DMS 273 (cell line): Measurements from ENCODE around the gene CACNA1S.

Source experiments
- DNase-seq: peaks from one replicate; lab custom pipeline; 2025; ENCODE audit not compliant: unreplicated experiment; lab: John Stamatoyannopoulos, UW

CACNA1S gene

DNA sequence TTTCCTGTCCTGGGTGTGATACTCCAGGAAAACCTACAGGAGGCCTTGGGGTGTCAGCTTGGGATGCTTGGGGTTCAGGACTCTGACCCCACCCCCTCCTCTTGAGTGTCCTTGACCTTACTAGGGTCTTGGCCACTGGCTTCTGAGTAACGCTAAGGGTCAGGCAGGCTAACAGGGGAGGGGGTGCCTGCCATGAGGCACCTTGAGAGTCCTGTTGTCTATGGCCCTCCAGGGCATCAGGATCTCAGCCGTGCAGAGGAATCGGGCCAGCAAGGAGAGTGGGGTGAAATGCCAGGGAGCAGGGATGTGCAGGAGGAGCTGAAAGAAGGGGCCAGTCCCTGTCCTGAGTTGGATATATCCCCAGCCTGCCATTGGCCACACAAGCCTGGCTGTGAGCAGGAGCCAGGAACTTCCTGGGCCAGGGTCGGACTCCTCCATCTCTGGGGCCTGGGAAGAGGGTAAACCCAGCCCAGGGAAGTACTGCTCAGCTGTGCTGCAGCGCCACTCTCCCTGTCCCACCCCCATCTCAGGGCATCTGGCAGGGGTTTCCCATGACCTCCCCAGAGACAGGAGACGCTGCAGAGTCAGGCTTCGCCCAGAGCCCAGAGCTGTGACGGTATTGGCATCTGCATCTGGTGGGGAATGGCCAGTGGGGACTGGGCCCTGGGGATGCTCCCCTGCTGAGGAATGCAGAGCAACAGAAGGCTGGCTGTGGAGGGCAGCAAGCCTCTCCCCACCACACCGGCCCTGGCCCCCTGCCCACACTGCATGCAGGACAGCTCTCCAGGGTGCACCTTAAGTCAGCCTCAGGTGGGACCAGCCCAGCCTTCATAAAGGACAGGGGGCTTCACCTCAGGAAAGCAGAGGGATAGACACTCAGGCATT lies 95.0 kb downstream of the CACNA1S start:
- peak; percentile 93 for DNase-seq

DNA sequence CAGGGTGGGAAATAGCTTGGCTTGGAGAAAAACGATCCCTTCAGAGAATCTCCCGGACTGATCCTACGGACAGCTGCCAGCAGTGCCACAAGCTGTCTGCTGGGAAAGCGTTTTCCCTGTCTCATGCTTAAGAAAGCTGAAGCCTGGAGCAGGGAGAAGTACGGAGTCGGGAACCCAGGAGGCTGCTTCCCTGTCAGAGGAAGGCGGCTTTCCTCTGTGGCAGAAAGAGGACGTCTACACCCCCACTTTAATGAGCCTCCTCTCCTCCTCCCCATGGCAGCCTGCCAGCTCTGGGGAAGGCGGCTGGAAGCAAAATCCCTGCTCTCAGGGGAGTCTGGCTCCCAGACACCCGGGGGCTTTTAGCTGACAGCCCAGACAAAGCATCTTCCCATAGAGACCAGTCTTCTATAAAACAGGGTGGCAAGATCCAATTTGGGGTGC lies 96.0 kb downstream of the CACNA1S start:
- peak; percentile 90 for DNase-seq

DNA sequence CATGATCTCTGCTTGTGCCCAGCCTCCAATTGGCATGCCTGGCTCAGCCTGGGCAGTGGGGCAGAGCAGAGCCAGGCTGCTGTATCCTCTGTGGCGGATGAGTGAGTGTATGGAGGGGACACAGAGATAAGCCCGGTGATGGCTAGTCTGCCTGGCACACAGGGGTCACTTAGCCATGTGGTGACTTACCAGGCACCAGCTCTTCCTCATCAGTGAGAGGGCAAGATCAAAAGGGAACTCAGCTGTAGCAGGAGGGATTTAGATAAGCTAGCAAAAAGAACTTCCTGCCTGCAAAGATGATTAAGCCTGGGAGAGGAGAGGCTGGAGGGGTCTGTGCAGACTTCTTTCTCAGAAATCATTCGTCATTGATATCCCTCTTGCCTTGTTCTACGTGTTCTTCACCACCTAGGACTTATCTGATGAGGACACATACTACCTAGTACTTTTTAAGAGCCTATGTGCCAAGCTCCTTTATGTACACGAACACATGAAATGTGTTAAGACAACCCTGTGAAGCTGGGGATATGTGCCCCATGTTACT lies 96.6 kb downstream of the CACNA1S start:
- DNase-seq: peak; percentile 43

DNA sequence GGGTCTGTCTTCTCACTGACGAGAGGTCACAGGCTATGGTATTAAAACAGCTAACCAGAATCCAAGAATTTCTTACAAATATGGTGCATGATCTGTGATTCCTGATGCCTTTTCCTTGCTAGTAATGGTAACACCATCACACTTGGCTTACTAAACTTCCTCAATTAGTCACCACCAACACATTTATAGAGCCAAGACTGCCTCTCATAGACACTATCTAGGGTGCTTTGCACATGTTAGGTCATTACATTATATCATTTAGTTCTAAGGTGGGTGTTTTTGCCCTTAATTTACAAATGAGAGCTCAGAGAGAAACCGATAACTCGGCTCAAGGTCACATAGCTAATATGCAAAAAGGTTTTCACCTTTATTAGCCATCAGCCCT lies 97.4 kb downstream of the CACNA1S start:
- DNase-seq: no peak

DNA sequence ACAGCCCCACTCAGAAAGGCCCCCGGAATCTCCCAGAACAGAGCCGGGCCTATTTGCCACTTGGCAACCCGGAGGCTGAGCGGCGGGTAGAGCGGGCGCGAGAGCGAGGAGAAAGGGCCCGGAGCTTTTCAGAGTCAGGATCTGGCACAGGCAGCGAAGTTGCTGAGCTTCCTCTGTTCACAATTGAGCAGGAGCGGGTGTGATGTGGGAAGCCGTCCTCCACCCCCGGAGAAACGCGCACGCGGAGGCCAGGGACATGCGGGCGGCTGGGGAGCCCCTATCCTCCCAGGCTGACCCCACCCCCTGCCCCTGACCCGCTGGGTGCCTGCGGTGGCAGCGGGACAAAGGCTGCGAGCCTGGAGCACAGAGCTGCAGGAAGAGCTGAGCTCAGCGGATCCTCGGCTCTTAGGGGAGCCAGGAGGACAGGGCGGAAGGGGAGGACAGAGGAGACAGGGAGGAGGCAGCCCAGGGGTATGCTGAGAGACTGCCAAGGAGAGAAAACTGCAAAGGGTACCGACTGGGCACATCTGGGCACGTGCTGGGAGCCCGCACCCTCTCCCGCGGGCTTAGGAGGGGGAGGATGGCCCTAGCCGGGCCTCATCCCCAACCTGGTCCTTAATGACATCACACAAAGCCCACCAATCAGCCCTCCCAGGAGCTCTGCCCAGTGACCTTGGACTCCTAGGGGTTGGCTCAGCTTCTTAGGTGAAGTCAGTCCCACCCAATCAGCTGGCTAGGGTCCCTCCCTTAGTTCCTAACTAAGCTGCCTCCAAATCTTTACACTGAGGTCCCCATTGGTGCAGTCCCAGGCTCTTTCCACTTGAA lies 98.0 kb downstream of the CACNA1S start:
- peak; percentile 52 for DNase-seq

DNA sequence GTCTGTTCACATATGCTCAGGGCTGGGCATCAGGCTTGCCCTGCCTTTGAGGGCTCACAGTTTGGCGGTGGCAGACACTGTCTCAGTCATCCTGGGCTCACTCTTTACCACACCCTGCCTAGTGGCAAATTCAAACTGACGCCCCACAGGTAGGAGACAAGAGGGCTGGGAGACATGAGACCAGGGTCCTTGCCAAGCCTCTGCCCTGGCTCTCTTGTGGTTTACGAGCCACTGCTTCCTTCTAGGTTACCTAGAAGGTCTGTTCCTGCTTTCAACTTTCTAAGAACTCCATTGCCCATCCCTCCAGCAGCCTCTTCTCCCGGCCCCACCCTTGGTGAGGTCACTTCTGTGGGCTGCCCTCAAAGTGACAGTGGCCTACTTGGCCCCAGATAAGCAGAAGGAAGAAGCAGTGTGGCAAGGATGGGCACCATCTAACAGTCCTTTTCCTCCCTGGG lies 99.2 kb downstream of the CACNA1S start:
- no peak for DNase-seq

DNA sequence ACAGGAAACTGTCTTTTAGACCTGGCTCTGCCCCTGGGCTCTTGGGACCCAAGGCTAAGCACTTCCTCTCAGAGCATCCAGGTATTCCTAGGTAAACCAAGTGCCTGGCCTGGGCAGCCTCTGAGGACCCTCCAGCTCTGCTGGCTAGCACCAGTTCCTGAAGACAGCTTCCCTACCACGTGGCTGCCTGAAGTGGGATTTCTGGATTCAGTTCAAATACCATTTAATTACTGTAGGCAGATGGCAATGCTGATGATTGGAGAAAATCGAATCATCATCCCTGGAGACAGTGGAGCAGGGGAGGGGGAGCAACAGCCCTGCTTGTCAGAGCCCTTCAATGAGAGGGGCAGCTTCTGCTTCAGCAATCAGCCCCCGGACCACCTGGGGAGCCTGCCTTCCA lies 100.6 kb downstream of the CACNA1S start:
- DNase-seq: peak; percentile 87

DNA sequence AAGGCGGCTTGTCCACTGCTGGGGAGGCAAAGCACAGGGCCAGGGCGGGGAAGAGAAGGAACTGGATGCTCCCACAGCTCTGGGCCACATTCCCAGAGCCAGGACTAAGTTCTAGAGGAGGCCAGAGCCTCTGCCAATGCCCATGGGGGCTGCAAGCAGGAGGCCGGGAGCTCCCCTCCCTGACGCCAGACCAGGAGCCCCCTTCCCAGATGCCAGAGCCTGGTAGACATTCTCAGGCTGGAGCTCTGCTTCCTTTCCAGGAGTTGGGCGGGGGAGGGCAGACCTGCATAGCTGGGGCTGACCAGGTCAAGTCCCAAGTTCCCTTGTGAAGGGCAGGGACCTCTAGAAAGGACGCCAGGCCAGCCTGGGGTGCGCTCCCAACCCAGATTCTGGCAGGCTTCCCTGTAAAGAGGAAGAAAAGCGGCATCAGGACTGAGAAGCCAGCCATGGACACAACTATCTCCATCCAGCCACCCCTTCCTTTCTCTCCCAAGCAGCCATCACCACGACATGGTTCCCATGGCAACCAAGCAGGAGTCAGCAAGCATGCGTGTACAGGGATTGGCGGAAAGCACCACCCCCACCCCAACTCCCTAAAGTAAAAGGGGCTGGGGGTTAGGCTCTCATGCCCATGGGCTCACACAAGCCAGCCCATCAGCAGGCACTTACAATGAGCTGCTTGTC lies 102.1 kb downstream of the CACNA1S start:
- peak; percentile 44 for DNase-seq

DNA sequence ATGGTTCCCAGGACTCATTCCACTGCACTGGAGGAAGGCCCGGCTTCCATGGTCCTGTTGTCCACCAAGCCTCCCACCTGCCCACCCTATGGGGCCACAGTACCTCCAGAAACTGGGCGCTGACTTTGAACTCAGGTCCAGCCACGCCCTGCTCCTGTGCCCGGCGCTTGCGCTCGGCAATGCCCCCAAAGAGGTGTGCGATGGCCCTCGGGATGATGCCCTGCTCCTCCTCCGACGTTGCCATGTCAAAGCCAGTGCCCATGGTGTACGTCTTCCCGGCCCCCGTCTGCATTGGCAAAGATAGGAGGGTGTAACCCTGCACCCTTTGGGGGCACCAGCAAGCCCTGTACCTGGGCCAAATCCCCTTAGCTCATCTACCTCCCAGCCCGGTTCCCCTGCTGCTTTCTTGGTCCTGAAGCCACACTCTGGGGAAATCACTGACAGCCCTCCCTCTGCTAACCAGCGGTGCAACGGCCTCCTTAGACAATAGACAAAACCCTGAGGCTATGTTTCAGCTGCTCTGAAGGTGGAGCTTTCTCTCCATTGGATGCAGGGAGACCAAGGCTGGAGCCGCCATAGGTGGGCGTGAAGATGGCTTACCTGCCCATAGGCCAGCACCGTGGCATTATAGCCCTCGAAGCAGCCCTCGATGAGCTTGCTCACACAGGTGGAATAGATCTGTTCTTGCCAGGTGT lies 103.4 kb downstream of the CACNA1S start:
- no peak for DNase-seq

DNA sequence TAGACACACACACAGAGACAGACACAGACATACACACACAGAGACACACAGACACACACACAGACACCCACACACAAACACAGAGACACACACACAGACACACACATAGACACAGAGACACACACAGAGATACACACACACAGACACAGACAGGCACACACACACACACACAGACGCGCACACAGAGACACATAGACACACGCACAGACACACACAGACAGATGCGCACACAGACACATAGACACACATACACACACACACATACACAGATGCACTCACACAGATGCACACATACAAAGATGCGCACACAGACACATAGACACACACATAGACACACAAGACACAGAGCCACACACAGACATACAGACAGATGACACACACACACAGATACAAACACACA lies 104.7 kb downstream of the CACNA1S start:
- no peak for DNase-seq

DNA sequence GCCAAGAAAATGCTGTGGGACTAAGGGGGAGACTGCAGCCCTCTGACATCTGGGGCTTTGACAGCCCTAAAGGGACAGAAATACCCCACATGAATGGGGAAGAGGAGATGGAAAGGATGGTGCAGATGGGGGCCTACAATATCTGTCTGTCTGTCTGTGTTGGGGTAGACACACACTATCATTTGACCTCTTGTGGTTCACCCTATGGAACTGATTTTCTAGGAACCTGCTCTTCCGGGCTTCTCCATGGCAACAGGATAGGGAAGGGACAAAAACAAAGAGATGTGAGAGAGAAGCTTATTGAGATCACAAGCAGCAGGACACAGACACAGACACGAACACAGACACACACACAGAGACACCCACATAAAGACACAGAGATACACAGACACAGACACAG lies 105.8 kb downstream of the CACNA1S start:
- no peak for DNase-seq

DNA sequence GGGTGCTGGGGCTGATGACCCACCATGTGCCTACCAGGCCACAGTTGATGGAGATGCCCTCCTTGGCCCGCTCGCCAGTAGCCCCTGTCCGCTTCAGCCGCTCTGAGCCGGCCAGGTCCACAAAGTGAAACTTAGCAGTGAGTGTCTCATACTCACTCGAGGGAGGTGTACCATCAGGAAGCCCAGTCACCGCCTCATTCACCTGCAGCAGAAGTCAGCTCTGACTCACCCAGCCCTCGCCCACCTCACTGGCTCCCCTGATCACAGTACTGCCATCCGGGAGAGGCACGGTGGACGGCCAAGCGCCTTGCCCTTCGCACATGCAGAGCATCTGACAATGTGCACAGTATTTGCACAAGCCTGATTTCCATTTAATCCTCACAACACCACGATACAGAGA lies 107.5 kb downstream of the CACNA1S start:
- no peak for DNase-seq

DNA sequence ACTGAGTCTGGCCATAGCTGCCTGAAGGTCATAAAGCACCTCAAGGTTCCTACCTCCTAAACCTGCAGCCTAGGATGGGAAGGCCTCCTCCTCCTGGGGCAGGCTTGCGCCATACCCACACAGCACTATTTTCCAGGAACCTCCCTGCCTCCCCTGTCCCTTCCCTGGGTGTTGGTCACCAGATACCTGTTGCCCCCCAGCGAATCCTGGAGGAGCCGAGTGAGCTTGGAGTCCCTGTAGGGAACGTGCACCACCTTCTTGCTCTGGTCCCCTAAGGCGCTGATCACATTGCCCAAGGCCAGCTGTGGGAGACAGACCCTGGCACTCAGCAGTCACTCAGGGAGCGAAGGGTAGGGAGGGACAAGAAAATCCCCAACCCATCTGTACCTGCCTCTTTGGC lies 108.1 kb downstream of the CACNA1S start:
- DNase-seq: no peak

DNA sequence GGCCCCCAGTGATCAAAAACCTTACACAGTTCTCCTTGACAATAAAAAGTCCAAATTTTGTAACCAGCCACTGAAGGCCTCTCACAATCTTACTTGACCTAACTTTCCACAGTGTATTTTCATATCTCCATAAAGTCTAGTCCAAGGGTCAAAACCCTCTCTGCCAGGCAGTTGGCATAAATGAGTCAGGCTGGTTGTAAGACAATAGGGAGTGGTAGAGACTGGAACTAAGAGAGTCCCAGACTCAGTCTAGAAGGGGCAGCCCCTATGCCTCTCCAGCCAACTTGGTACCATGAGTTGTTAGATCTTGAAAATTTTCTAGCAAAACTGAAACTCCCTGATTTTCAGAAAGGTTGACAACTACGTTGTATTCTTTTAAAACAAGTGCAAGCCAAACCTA lies 109.7 kb downstream of the CACNA1S start:
- DNase-seq: no peak

DNA sequence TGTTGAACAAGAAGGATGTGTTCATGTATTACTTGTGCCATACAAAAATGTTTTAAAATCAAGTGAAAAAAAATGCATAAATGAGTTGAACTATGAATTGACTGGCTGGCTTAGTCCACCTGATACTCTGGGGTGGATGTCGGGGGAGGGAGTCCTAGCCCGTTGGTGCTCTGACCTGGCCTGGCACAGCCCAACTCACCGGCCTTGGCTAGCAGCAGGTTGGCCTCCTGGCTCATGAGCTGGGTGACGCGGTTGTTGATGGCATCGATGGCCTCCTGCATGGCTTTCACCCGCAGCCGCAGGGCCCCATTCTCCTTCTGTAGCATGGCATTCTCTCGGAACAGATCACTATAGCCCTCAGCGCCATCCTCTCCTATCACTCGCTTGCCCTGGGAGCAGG lies 110.3 kb downstream of the CACNA1S start:
- no peak for DNase-seq

DNA sequence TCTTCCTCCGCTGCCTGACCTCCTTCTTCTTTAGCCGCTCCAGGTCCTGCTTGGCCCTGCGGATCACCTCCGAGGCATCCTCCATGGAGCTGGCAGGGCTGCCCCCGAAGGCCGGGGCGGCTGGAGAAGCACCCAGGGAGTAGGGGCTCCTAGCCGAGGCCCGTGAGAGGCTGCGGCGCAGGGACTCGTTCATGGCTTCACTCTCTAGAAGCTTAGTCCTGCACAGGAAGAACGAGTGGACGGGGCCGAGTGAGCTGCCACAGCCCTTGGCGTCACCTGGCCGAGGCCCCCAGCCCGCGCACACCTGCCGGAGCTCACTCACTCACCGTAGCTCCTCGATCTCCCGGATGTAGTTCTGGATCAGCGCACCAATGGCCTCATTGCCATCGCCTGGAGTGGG lies 111.8 kb downstream of the CACNA1S start:
- DNase-seq: no peak

DNA sequence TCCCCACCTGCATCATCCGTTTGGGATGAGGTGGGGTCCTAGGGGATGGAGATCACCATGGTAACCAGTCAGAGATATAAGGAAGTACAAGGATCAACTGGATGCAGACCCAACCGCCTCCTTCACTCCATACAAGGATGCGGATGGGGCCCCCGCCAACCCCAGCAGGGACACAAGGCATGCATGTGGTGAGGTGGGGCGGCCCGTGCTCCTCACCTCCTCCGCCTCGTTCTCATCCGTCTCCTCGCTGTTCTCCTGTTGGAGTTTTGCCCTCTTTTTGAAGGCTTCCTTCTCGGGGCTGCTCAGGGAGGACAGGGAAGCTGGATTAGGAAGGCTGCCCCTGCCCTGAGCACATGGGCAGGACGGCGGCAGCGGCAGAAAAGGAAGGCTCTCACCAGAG lies 112.6 kb downstream of the CACNA1S start:
- DNase-seq: no peak

DNA sequence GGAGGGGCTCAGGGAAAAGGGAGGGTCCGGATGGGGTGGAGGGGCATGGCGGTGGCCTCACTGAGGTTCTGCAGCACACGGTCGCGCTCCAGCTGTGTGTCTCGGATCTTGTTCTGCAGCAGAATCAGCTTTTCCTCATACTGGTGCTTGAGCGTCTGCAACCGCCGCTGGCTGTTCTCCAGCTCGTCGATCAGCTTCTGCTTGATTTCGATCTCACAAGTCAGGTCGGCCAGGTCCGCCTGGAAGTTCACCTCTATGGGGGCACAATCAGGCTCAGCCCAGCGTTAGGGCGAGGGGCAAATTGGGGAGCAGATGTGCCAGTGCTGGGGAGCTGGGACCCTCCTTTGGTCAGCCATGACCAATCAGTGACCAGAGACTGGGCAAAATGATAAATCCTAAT lies 113.9 kb downstream of the CACNA1S start:
- DNase-seq: no peak

DNA sequence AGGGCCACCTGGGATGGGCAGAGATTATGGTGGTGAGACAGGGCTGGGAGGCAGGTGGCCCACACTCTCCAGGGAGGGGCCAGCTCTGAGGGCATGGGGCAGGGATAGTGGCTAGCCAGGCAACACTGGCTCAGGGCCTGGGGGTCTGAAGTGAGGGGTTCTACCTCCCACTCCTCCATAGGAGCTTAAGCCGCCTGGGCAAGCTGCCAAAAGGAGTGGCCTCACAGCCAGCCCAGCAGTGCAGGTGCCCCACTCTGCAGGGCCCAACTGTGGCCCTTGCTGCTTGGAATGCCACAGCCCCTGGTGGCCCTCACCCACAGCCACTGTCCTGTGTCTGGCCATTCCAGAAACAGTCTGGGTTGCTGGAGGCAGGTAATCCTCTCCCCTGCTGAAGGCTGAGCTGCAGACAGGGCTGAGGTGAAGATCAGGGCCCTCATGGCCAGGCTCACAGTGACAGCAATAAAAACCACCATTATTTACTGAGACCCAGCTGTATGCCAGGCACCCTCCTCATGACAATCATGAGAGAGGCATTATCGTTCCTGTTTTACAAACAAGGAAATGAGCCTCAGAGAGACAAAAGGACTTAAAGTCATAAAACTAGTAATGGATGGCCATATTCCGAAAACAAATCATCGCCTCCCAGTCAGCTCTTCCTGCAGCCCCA lies 119.7 kb downstream of the CACNA1S start:
- peak; percentile 13 for DNase-seq

DNA sequence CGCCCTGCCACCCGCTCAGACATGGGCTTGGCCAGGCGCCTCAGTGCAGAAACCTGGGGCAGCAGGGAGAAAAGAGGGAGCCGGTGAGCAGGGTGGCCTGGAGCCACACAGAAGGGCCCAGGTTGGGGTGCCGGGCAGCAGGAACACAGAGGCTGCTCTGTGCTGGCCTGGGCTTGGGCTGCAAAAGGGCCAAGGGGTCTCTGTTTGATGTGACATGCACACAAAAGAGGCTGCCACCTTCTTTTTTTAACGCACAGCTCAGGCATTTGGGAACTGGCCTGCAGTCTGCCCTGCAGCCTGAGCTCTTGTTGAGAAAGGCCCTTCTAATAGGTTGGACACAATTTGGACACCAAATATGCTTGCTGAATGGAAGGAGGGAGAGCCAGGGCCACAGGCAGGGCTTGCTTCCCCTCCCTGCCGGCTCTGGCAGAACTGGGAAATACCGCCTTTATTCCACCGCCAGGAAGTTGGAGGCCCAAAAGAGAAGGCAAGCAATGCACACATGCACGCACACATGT lies 121.1 kb downstream of the CACNA1S start:
- DNase-seq: no peak
